ENCODE results near the gene SAFB.

The SAFB gene

GRCh38 chr19:5628461-5628860 lies 5.6 kb downstream of the SAFB start:
- peak; percentile 22 for DNase-seq

- DNase-seq = no peak
These were observed 6.1 kb downstream of the SAFB start for GRCh38 chr19:5628919-5629481.

- no peak for DNase-seq
These were observed 8.8 kb downstream of the SAFB start for GRCh38 chr19:5631567-5632240.

- DNase-seq = no peak
These were observed 9.3 kb downstream of the SAFB start for GRCh38 chr19:5632241-5632612.

- DNase-seq = no peak
These were observed 9.8 kb downstream of the SAFB start for GRCh38 chr19:5632657-5633056.

- DNase-seq = no peak
These were observed 12.5 kb downstream of the SAFB start for GRCh38 chr19:5635427-5635826.

GRCh38 chr19:5637971-5638370 lies 15.1 kb downstream of the SAFB start:
- peak; percentile 13 for DNase-seq

- DNase-seq = no peak
These were observed 18.3 kb downstream of the SAFB start for GRCh38 chr19:5641171-5641570.

GRCh38 chr19:5642204-5642603 lies 19.3 kb downstream of the SAFB start:
- DNase-seq = no peak

GRCh38 chr19:5643060-5643459 lies 20.2 kb downstream of the SAFB start:
- no peak for DNase-seq

- DNase-seq = no peak
These were observed 21.2 kb downstream of the SAFB start for GRCh38 chr19:5644037-5644436.

GRCh38 chr19:5645409-5645808 lies 22.5 kb downstream of the SAFB start:
- DNase-seq = no peak

- no peak for DNase-seq
These were observed 23.8 kb downstream of the SAFB start for GRCh38 chr19:5646703-5647102.

GRCh38 chr19:5648464-5648863 lies 25.6 kb downstream of the SAFB start:
- DNase-seq = no peak

GRCh38 chr19:5651361-5651760 lies 28.5 kb downstream of the SAFB start:
- DNase-seq = no peak

GRCh38 chr19:5652261-5652660 lies 29.4 kb downstream of the SAFB start:
- no peak for DNase-seq

- no peak for DNase-seq
These were observed 32.0 kb downstream of the SAFB start for GRCh38 chr19:5654931-5655330.

GRCh38 chr19:5655412-5655811 lies 32.5 kb downstream of the SAFB start:
- DNase-seq = no peak

- DNase-seq = no peak
These were observed 38.6 kb downstream of the SAFB start for GRCh38 chr19:5661483-5661882.

GRCh38 chr19:5663904-5664303 lies 41.0 kb downstream of the SAFB start:
- DNase-seq = no peak

- DNase-seq = no peak
These were observed 41.6 kb downstream of the SAFB start for GRCh38 chr19:5664515-5664914.

GRCh38 chr19:5665781-5666513 lies 43.1 kb downstream of the SAFB start:
- peak; percentile 40 for DNase-seq

GRCh38 chr19:5666921-5667610 lies 44.2 kb downstream of the SAFB start:
- DNase-seq = no peak

- no peak for DNase-seq
These were observed 44.9 kb downstream of the SAFB start for GRCh38 chr19:5667751-5668271.

Data from fibroblast of skin of right biceps (primary cell).